Measurements from ENCODE around the gene CD46.

DNA sequence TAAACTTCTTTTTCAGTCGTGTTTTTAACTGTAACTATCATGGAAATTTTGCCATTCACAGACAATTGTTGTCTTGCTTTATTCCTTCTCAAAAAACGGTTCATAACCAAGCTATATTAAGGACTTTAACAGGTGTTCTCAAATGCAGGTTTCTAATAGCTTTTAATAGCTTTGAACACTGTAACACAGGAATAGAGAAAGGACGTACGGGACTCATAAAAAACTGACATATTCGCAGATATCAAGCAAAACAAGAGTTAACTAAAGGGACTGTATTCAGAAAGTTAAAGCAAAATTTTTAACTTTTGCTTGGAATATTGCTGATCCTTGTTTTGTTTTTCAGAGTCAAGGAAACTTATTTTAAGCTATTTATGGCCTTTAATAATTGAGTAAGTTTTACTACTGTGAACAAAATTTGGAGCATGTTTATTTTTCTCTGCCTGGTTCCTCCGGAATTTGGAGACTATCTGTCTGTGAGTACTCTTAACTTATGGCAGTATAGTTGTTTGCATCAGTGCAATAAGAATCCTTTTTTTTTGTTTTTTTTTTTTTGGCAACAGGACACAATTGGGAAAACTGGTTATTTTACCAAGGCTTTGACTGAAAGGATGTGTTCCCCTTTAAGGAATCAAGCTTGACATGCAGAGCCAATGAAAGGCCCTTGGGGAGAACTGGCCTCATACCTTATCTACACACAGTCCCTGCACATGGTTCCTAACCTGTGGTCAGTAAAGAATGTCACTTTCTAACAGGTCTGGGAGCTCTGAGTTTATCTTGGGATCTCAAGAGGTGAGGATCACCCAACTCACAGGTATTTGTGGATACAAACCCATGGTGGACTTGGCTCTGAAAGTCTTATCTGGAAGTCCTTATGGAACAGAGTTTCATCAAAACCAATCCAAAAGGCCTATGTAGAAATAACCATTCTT, 5.8 kb upstream of the CD46 start:
- TF ChIP-seq TAF1 (IDR thresholded peaks at IDR 0.05; ENCODE audit: borderline replicate concordance, low read depth, low read length) (no peak), EZH2 (IDR thresholded peaks at IDR 0.05; ENCODE audit: borderline replicate concordance, control insufficient read depth, low read depth, low read length) (no peak), CEBPZ (IDR thresholded peaks at IDR 0.05; ENCODE audit: low read depth, low read length) (no peak), EP300 (IDR thresholded peaks at IDR 0.05; ENCODE audit: borderline replicate concordance in 1 of 2, control insufficient read depth in 1 of 2, low read depth in 2 of 2, low read length in 2 of 2) (no peak), ZBTB40 (IDR thresholded peaks at IDR 0.05; ENCODE audit: borderline replicate concordance) (no peak), POLR2AphosphoS5 (IDR thresholded peaks at IDR 0.05; ENCODE audit: low read length) (no peak)
- TF ChIP-seq, protein P1, sequence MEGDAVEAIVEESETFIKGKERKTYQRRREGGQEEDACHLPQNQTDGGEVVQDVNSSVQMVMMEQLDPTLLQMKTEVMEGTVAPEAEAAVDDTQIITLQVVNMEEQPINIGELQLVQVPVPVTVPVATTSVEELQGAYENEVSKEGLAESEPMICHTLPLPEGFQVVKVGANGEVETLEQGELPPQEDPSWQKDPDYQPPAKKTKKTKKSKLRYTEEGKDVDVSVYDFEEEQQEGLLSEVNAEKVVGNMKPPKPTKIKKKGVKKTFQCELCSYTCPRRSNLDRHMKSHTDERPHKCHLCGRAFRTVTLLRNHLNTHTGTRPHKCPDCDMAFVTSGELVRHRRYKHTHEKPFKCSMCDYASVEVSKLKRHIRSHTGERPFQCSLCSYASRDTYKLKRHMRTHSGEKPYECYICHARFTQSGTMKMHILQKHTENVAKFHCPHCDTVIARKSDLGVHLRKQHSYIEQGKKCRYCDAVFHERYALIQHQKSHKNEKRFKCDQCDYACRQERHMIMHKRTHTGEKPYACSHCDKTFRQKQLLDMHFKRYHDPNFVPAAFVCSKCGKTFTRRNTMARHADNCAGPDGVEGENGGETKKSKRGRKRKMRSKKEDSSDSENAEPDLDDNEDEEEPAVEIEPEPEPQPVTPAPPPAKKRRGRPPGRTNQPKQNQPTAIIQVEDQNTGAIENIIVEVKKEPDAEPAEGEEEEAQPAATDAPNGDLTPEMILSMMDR (IDR thresholded peaks at IDR 0.05 in 2 of 3, conservative IDR thresholded peaks at IDR 0.05 in 1 of 3; ENCODE audit: control insufficient read depth in 2 of 3, extremely low read depth in 1 of 3, insufficient read depth in 1 of 3, low read depth in 3 of 3, low read length in 3 of 3) = no peak
